Endothelial cell (in vitro differentiated cells): ENCODE data around the gene JCAD. TPM values are rescaled to one million over a fixed set of nuclear protein-coding genes. Genes with fewer than 3 reads are reported as not detected.
"Not testable (repeated sequence)": the region's sequence is repeated elsewhere in the genome, so short reads cannot be mapped to it uniquely, and the experiment has no call there.

Source experiments
- DNase-seq: peaks from one replicate; pipeline ENCODE4 v3.0.0; 2021; ENCODE audit warnings: low spot score
- H3K27ac Mint-ChIP-seq: one replicate; pipeline ENCODE4 v1.8.0; 2021; ENCODE audit warnings: mixed read lengths, inconsistent platforms; ENCODE audit not compliant: unreplicated experiment
- H3K27me3 Mint-ChIP-seq: one replicate; pipeline ENCODE4 v1.8.0; 2021; ENCODE audit warnings: mild to moderate bottlenecking, moderate library complexity, mixed read lengths, inconsistent platforms; ENCODE audit not compliant: unreplicated experiment
- H3K36me3 Mint-ChIP-seq: one replicate; pipeline ENCODE4 v1.8.0; 2021; ENCODE audit warnings: mild to moderate bottlenecking, low read depth, mixed read lengths, inconsistent platforms; ENCODE audit not compliant: unreplicated experiment
- H3K4me1 Mint-ChIP-seq: one replicate; pipeline ENCODE4 v1.8.0; 2021; ENCODE audit warnings: mild to moderate bottlenecking, mixed read lengths, inconsistent platforms; ENCODE audit not compliant: unreplicated experiment
- H3K4me3 Mint-ChIP-seq: one replicate; pipeline ENCODE4 v1.8.0; 2021; ENCODE audit warnings: mild to moderate bottlenecking, mixed read lengths, inconsistent platforms; ENCODE audit not compliant: unreplicated experiment
- H3K9me3 Mint-ChIP-seq: one replicate; pipeline ENCODE4 v1.8.0; 2021; ENCODE audit warnings: mixed read lengths, inconsistent platforms; ENCODE audit not compliant: unreplicated experiment
- total RNA-seq: library from RNA; stranded (reverse); fragmentation: NEBNext Ultra II Directional; extraction: Animal tissue kit (Norgen Biotek cat#: 25700); gene quantifications from one replicate; pipeline ENCODE4 v1.2.1, GENCODE V29; 2021; ENCODE audit not compliant: unreplicated experiment
- TF ChIP-seq, protein P1 (sequence below): fragments of 200-600 bp; sonication (generic); IDR thresholded peaks from one replicate; pipeline ENCODE4 v1.5.0; 2021; ENCODE audit warnings: antibody characterized with exemption; ENCODE audit not compliant: unreplicated experiment

The JCAD gene
- total RNA-seq, 1 donor from 2014 or later = 234 TPM

DNA sequence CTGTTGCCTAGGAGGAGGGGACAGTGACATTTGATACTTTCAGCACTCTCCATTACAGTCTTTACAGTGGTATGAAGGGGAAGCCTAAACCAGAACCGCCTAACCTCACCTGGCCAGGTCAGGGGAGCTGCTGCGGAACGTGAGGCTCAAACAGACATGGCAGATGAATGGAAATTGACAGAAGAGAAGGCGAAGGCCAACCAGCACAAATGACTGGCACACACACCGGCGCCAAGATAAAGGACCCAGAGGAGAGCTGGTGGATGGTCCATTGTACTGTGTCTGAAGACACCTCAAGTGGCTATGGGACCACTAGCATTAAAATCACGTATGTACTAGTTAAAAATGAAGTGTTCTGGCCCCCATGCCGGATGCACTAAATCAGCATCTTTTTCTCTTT, 53.0 kb downstream of the JCAD start:
- TF ChIP-seq, protein P1, sequence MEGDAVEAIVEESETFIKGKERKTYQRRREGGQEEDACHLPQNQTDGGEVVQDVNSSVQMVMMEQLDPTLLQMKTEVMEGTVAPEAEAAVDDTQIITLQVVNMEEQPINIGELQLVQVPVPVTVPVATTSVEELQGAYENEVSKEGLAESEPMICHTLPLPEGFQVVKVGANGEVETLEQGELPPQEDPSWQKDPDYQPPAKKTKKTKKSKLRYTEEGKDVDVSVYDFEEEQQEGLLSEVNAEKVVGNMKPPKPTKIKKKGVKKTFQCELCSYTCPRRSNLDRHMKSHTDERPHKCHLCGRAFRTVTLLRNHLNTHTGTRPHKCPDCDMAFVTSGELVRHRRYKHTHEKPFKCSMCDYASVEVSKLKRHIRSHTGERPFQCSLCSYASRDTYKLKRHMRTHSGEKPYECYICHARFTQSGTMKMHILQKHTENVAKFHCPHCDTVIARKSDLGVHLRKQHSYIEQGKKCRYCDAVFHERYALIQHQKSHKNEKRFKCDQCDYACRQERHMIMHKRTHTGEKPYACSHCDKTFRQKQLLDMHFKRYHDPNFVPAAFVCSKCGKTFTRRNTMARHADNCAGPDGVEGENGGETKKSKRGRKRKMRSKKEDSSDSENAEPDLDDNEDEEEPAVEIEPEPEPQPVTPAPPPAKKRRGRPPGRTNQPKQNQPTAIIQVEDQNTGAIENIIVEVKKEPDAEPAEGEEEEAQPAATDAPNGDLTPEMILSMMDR = no peak
- Mint-ChIP-seq H3K27ac (no peak overlapping the region), H3K36me3 (no peaks in the 10 kb centered on the region), H3K27me3 (peaks cover 3% of the 10 kb centered on the region), H3K4me3 (no peak overlapping the region), H3K9me3 (no peaks in the 10 kb centered on the region), H3K4me1 (peaks cover 25% of the 10 kb centered on the region)
- no peak for DNase-seq

DNA sequence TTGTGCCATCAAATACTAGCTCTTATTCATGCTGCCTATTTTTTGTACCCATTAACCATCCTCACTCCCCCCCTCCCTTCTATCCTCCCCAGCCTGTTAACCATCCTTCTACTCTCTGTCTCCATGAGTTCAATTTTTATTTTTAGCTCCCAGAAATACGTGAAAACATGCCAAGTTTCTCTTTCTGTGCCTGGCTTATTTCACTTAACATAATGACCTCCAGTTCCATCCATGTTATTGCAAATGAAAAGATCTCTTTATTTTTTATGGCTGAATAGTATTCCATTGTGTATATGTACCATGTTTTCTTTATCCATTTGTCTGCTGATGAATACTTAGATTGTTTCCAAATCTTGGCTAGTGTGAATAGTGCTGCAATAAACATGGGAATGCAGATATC, 54.3 kb downstream of the JCAD start:
- peaks cover 25% of the 10 kb centered on the region for H3K4me1 Mint-ChIP-seq
- not testable (repeated sequence) for H3K36me3 Mint-ChIP-seq, H3K27ac Mint-ChIP-seq, H3K9me3 Mint-ChIP-seq, DNase-seq, H3K4me3 Mint-ChIP-seq, H3K27me3 Mint-ChIP-seq

DNA sequence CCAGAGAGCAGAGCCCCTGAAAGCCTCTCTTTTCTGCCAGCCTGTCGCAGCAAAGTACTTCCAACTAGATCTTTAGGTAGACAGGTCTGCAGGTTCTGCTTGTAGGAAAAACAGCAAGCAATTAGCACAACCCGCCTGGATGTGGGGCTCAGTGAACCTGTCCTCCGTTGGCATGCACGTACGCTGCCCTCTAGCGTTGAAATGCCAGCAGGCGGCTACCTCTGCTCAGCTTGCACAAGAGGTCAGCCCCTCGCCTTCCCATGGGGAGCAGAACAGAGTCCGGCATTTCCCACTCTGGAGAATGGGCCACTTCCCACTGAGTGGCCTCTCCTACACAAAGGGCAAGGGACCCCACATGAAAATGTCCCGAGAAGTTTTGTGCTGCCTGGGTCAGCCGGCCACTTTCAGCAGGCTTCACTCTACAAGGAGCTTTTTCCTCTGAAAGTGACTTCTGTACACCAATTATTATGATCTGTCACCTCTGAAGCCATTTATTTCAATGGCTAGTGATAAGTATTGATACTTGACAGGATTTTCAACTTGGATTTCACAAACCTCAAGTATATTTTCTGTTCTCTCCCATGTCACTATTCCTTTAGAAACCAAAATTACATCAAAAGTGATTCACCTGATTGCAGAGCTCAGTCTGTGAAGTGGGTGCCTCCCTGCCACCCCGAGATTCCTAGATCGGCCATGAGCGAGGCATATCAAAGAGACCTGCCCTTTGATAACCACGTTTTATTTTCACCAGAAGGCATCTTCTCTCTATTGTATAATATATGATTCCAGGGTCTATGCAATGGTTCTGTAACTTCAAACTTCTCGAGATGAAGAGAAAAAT, 56.7 kb downstream of the JCAD start:
- Mint-ChIP-seq H3K27ac (no peak overlapping the region), H3K36me3 (no peaks in the 10 kb centered on the region)

DNA sequence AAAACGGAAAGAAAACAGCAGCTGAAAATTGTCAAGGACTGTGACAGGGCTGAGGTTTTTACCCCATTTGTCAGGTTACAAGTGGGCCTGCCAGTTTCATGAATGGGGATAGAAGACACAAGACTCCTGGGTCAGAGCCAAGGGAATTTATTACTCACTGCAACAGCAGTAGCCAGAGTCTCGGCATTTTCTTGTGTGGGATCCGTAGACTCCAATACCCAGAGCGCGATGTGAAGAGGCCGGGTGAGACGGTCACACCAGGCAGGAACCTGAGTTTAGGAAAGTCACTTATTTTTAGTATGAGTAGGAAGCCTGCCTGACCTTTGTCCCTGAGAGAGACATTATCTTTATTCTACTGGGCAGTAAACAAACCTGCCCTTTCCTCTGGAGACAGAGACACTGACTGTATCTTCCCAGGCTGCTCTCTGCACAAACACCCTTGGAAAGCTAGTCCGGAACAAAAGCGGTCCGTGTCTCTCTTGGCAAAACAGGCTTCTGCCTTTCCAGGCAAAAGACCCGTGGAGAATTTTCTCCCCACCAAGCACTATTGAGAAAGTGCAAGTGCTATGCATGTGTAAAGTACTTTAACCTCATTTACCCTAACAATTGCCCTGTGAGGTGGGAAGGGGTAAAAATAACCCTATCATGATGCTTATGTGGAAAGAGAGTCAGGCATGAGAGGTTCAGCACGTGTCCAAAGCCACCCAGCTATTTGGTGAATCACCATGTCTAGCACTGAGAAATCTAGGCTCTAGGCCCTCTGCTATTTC, 58.4 kb downstream of the JCAD start:
- H3K4me3 Mint-ChIP-seq = no peak overlapping the region
- H3K27ac Mint-ChIP-seq = no peak overlapping the region
- H3K4me1 Mint-ChIP-seq = peaks cover 21% of the 10 kb centered on the region
- H3K36me3 Mint-ChIP-seq = no peaks in the 10 kb centered on the region
- H3K9me3 Mint-ChIP-seq = no peaks in the 10 kb centered on the region
- DNase-seq = no peak
- TF ChIP-seq, protein P1 = no peak
- H3K27me3 Mint-ChIP-seq = no peaks in the 10 kb centered on the region

More for the DNA sequence above, 56.7 kb downstream of the JCAD start:
- Mint-ChIP-seq H3K9me3 (no peaks in the 10 kb centered on the region), H3K27me3 (peaks cover 1% of the 10 kb centered on the region), H3K4me1 (peaks cover 27% of the 10 kb centered on the region), H3K4me3 (no peak overlapping the region)
- TF ChIP-seq, protein P1 = peak; percentile 73
- peak; percentile 86 for DNase-seq

DNA sequence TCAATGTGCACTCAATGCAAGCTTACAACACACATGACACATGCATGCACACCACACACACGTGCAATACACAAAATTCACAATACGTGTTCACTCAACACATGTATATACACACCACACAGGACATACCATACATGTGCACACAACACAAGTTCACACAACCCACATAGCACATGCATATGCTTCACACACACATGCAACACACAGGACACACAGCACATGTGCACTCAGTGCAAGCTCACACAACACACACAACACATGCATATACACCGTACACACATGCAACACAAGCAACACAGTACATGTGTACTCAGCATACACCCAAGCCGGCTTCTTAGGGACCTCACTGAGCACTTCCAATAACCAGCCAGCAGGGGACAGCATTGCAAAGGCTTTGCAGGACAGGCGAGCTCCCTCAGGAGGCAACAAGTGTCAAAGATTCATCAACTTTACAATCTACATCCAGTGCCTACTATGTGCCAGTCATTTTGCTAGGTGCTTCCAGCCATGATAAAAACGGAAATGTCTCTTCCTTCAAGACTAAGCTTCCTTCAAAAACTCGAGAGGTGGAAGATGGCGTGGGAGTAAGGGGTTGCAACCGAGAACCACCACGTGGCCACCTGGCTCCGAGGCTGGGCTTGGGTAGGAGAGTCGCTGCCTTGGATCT, 61.1 kb downstream of the JCAD start:
- Mint-ChIP-seq H3K27me3 (no peaks in the 10 kb centered on the region), H3K27ac (peak overlapping the region; percentile 0), H3K36me3 (no peaks in the 10 kb centered on the region), H3K9me3 (no peaks in the 10 kb centered on the region), H3K4me1 (peaks cover 23% of the 10 kb centered on the region), H3K4me3 (no peak overlapping the region)
- DNase-seq = peak; percentile 84
- TF ChIP-seq, protein P1 = peak; percentile 92
